GM21447 (cell line): ENCODE measurements around the gene CAMK1G.
A peak's percentile ranks its signal among the peaks of the same experiment; 100 is the strongest.

Source experiments
- ATAC-seq: cut with Tn5 transposase; IDR thresholded peaks from one replicate; pipeline ENCODE4 v1.9.1; 2021; ENCODE audit not compliant: unreplicated experiment

Gene CAMK1G

GRCh38 chr1:209657918-209658317 lies 74.4 kb downstream of the CAMK1G start:
- ATAC-seq = no peak

- ATAC-seq = peak; percentile 68
Observed at GRCh38 chr1:209659909-209660308, 76.4 kb downstream of the CAMK1G start.

- no peak for ATAC-seq
Observed at GRCh38 chr1:209661071-209661470, 77.6 kb downstream of the CAMK1G start.

GRCh38 chr1:209662879-209663327 lies 79.4 kb downstream of the CAMK1G start:
- ATAC-seq = no peak
